Measurements from ENCODE around the gene EEPD1. TPM values are rescaled to one million over a fixed set of nuclear protein-coding genes. Genes with fewer than 3 reads are reported as not detected.

EEPD1 gene
- total and polyA plus RNA-seq, 2 donors (not counting 3 experiments of a cell fraction or from before 2014, with no cell fraction given), result 0.40 to 0.42 TPM

DNA sequence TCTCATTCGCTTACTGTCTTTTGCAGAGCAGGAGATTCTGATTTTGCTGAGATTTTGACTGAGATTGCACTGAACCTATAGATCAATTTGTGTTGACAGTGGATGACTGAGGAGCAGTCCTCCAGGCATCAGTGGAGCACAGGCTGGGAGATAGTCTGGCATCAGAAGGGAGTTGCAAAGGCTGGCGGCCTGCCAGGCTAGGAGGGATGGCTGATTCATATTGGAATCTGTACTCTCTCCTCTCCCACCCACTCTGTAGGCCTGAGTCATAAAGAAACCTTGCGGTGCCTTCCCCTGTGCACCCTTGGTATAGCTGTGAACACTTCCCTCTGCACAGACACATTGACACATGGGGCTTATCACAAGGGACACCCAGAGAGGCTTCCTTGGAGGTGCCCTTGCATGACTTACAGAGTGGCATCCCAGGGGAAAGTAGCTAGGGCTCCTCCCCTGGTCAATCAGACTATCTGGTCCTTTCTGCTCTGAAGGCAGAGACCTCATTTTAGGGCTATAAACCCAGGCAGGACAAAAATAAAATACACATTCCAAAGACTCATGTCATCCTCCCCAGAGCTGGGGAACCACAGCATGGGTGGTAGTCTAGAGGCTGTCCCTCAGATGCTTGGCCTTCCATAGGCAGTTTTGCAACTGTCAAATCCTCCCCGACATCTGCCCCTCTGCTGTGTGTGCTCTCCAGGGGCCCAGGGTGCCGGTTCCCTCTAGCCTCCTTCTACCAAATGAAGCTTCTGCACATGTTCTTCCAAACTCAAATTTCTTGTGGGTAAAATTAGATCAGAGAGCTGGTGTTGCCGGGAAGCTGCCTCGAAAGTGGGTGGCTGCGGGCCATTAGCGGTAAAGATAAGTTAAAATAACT is 37.4 kb upstream of the EEPD1 start:
- ChIA-PET POLR2A (no interaction called here), CTCF (interaction anchor here (1.0 to 1.5 kb wide), 4 partner anchors 11 to 204 kb away, joined by 3 to 8 read pairs (median 4); no protein-coding TSS in a partner anchor)
- no peak overlapping the region for H3K9ac ChIP-seq (replicated peaks; ENCODE audit: extremely low read depth, insufficient read depth, low read length)
- no peaks in the 10 kb centered on the region for H3K9me3 ChIP-seq (replicated peaks; ENCODE audit: control insufficient read depth, insufficient read depth, low read length)
- no peaks in the 10 kb centered on the region for H3K79me2 ChIP-seq (ENCODE audit: control insufficient read depth, insufficient read depth, low read length)
- intact Hi-C loops (cut with micrococcal nuclease) (no loop called here), dilution Hi-C loops (cut with MboI; ENCODE audit: extremely low pct_ligation_motif_present, low sequenced_read_pairs) (no loop called here)
- H3K27ac ChIP-seq (ENCODE audit: insufficient read depth, low read depth, low read length), result no peak overlapping the region
- TF ChIP-seq GATA2 (IDR thresholded peaks at IDR 0.05; ENCODE audit: insufficient read depth, insufficient read length, low read depth, low read length) (no peak), FOS (IDR thresholded peaks at IDR 0.05; ENCODE audit: borderline replicate concordance, insufficient read depth, low read length) (peak; percentile 72)
- H3K36me3 ChIP-seq (ENCODE audit: control insufficient read depth in 2 of 2, extremely low read depth in 1 of 2, insufficient read depth in 2 of 2, low read length in 2 of 2), result no peaks in the 10 kb centered on the region
- no peak overlapping the region for H3K4me2 ChIP-seq (ENCODE audit: insufficient read depth, low read length)
- no TSS peak for BruUV-seq (replicated peaks)
- H4K20me1 ChIP-seq (replicated peaks; ENCODE audit: control insufficient read depth, extremely low read depth, insufficient read depth, low read length), result no peaks in the 10 kb centered on the region
- no peaks in the 10 kb centered on the region for H3K27me3 ChIP-seq (ENCODE audit: control insufficient read depth in 2 of 2, insufficient read depth in 2 of 2, low read length in 2 of 2)
- no peaks in the 10 kb centered on the region for H3K9me1 ChIP-seq (replicated peaks; ENCODE audit: control insufficient read depth, extremely low read depth, insufficient read depth, low read length)
- no peak overlapping the region for H2AFZ ChIP-seq (ENCODE audit: low read depth, low read length)
- FAIRE-seq (peak; percentile 85), DNase-seq (ENCODE audit: low read depth, low spot score) (peak; percentile 65)
- H3K4me1 ChIP-seq (ENCODE audit: control insufficient read depth, extremely low read depth, insufficient read depth, low read length), result peaks cover 14% of the 10 kb centered on the region
- H3K4me3 ChIP-seq (replicated peaks in 1 of 3; ENCODE audit: insufficient read depth in 1 of 3, low read depth in 1 of 3, low read length in 3 of 3), result no peak overlapping the region

DNA sequence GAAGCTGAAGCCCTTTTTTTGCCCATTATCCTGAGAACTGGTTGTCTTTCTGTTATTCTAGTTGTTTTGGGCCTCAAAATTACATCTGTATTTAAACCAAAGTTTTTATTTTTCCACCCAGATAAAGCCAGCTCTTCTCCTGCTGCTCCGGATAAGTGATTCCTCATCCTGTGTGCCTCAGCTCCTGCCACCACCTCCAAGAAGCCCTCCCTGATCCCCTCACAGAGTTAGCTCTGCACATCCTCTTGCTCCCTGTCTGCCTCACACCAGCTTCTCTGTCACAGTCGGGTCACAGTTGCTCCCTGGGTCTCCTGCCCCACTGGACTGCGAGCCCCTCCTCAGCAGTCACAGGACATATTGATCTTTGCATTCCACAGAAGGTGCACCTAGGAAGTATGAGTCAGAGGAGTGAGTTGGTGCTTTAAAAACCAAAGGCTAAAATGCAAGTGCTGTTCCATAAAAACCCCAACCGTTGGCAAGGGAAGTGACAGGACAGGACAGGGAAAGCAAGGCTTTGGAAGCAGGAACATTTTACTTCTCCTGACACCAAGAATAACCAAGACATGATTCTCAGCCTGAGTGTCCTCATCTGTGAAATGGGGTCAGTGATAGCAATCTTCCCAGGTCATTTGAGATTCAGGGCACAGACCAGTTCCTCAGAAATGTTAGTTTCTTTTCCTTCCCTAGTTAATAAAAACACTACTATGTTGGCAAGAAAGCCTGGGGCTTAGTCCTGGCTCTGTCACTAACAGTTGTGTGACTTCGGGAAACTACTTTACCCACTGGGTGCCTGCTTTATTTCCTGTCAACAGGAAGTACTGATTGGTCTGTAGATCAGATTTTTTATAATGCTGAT is 36.5 kb upstream of the EEPD1 start:
- H3K4me2 ChIP-seq (ENCODE audit: insufficient read depth, low read length), result no peak overlapping the region
- no peaks in the 10 kb centered on the region for H3K36me3 ChIP-seq (ENCODE audit: control insufficient read depth in 2 of 2, extremely low read depth in 1 of 2, insufficient read depth in 2 of 2, low read length in 2 of 2)
- dilution Hi-C loops (cut with MboI; ENCODE audit: extremely low pct_ligation_motif_present, low sequenced_read_pairs), result no loop called here
- POLR2A ChIA-PET, result no interaction called here
- no peak for FAIRE-seq
- no peaks in the 10 kb centered on the region for H3K9me3 ChIP-seq (replicated peaks; ENCODE audit: control insufficient read depth, insufficient read depth, low read length)
- H2AFZ ChIP-seq (ENCODE audit: low read depth, low read length), result no peak overlapping the region
- peaks cover 14% of the 10 kb centered on the region for H3K4me1 ChIP-seq (ENCODE audit: control insufficient read depth, extremely low read depth, insufficient read depth, low read length)
- H3K79me2 ChIP-seq (ENCODE audit: control insufficient read depth, insufficient read depth, low read length), result no peaks in the 10 kb centered on the region
- CTCF ChIA-PET, result interaction anchor here (1.0 to 1.5 kb wide), 4 partner anchors 12 to 203 kb away, joined by 3 to 8 read pairs (median 4); no protein-coding TSS in a partner anchor
- no TSS peak for BruUV-seq (replicated peaks)
- no peaks in the 10 kb centered on the region for H3K9me1 ChIP-seq (replicated peaks; ENCODE audit: control insufficient read depth, extremely low read depth, insufficient read depth, low read length)
- no peak overlapping the region for H3K27ac ChIP-seq (ENCODE audit: insufficient read depth, low read depth, low read length)
- DNase-seq (ENCODE audit: low read depth, low spot score), result no peak
- intact Hi-C loops (cut with micrococcal nuclease), result no loop called here
- no peaks in the 10 kb centered on the region for H4K20me1 ChIP-seq (replicated peaks; ENCODE audit: control insufficient read depth, extremely low read depth, insufficient read depth, low read length)
- H3K27me3 ChIP-seq (ENCODE audit: control insufficient read depth in 2 of 2, insufficient read depth in 2 of 2, low read length in 2 of 2), result no peaks in the 10 kb centered on the region
- no peak for TF ChIP-seq MYC (IDR thresholded peaks at IDR 0.05; ENCODE audit: low read depth, low read length)
- H3K9ac ChIP-seq (replicated peaks; ENCODE audit: extremely low read depth, insufficient read depth, low read length), result no peak overlapping the region
- H3K4me3 ChIP-seq (replicated peaks in 1 of 3; ENCODE audit: insufficient read depth in 1 of 3, low read depth in 1 of 3, low read length in 3 of 3), result no peak overlapping the region
